Smooth muscle cell of bladder (primary cell): ENCODE data around the gene KRT14. TPM values are rescaled to one million over a fixed set of nuclear protein-coding genes. Genes with fewer than 3 reads are reported as not detected.

Experiments used
- total RNA-seq: library from RNA; depleted of rRNA; stranded (reverse); fragments of >200 nt; gene quantifications from 2 replicates; pipeline ENCODE4 v1.2.3, GENCODE V29; 2014

The KRT14 gene
- 0.14 and 0.18 TPM in 2 replicates for total RNA-seq

DNA sequence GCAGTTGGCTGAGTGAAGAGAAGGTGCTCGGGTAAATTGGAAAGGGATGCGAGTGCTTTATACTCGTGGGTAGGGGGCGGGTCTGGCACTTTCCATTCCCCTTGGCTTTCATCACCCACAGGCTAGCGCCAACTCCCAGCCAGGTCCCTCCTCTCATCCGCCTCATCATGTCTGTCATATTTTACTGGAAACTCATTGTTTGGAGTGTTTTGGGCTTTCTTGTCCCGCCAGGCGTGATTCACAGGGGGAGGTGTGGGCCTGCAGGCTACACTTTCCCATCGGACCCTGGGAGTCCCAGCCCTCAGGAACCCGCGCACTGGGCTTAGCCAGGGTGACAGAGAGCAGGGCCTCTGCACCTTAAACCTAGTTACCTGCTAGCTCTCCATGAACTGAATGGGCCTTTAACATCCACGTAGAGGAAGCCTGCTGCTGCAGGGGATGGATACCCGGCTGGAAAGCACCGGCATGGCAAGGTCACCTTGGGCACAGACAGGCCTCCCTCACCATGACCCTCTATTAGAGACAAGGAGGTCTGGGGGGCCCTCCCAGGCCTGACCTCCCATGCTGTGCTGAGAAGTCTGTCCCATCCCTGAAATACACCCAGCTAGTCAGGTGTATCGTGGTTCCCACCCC, at the start of gene KRT14:
TSS of gene KRT14 (minus strand) at position 33 of the 633 bp plus-strand sequence. CDS start 61 bp downstream, outside the sequence.

DNA sequence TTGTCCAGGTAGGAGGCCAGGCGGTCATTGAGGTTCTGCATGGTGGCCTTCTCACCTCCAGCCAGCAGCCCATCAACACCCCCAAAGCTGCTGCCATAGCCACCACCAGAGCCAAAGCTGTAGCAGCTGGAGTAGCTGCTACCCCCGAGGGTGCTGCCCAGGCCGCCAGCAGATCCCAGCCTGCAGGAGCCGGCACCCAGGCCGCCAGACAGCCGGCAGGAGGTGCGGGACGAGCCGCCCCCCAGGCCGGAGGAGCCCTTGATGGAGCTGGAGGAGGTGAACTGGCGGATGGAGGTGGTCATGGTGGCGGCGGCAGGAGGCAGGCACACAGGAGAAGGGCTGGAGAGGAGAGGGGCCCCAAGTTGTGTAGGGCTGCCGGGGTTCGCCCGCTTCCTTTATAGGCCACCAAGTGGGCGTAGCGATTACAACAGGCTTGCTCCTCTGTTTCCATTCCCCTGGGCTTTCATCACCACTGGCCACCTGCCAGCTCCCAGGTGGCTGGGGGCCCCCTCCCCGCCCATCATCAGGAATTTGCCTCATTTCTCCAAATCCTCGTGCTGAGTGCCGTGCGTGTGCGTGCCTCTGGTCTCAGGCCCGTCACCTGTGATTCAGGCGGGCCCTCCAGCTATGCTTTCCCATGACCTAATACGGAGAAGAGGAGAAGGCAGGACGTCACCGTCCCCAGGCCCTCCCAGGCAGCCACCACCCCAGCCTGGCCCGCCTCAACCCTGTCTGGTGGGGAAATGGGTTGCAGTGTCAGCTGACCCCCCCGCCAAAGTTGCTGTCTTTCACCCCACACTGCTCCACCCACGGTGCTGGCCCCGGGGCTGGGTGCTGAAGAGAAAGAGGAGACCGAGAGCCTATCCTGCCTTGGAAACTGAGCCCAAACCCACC, 37.8 kb upstream of the KRT14 start, which contains the start of gene KRT17:
TSS of gene KRT17 (minus strand) at position 368 of the 894 bp plus-strand sequence. CDS start at position 302, 66 bp downstream.

DNA sequence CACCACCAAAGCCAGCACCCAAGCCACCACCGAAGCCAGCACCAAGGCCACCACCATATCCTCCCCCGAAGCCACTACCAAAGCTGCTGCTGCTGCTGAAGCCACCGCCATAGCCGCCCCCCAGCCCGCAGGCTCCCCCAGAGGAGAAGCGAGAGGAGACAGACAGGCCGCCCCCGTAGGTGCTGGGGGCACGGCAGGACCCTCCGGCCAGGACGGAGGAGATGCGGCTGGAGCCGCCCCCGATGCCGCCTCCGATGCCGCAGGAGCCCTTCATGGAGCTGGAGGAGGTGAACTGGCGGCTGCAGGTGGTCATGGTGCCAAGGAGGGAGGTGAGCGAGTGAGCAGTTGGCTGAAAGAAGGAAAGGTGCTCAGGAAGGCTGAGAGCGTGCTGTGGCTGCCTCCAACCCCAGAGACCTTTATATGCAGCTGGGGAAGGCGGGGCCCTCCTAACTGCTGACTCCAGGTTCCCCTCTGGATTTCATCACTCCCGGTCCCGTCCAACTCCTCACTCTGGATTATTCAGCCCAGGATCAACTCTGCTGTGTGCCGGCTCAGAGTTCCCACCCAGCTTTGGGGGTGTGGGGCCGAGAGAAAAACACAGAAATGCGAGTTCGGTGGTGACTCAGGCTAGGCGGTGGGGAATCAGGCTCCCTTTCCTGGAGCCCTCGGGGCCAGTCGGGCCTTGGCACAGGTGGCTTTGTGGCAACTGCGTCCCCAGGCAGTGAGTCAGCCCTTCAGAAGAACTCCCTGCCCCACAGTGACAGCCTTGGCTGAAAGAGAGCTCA, 25.9 kb upstream of the KRT14 start, which contains the start of gene KRT16:
TSS of gene KRT16 (minus strand) at position 392 of the 785 bp plus-strand sequence. CDS start at position 313, 79 bp downstream.

DNA sequence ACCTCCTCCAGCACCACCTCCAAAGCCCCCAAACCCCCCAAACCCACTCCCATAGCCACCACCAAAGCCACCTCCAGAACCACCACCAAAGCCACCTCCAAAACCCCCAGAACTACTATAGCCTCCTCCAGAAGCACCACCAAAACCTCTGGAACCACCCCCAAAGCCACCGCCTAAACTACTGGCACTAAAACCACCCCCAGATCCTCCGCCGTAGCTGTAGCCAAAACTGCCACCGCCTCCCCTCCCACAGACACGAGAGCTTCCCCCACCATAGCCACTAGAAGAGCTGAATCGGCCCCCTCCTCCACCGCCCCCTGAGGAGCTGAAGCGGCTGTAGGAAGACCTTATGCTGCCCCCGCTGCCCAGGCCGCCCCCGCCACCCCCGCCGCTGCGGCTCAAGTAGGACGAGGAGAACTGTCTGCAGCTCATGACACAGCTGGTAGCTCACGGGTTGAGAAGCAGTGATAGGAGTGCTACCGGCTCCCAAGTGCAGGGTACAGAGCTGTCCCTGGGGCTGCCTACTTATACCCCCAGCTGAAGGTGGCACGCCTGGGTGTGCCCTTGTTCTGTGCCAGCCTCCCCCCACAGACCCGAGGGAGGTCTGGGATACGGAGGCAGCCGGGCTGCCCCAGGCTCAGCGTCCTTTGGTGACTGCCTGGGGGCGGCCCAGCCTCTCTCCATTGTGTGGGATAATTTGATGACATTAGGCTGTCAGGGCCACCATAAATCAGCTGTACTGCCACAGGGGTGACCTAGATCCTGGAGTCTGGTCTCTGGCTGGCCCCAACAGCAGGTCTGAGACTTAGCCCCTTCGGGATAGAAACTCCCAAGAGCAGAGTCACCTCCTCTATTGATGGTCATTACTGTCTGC, 14.9 kb downstream of the KRT14 start, which contains the start of gene KRT9:
TSS of gene KRT9 (minus strand) at position 499 of the 874 bp plus-strand sequence. CDS start at position 432, 67 bp downstream.

Other genes with a start within 250 kb of the KRT14 start
- gene KRT33A, start 236.1 kb downstream of the KRT14 start, total RNA-seq, result not detected in 2 replicates
- 0.14 and 0.18 TPM in 2 replicates for gene KRT33B, start 217.1 kb downstream of the KRT14 start, total RNA-seq
- 1.00 and 1.3 TPM in 2 replicates for gene KRT34, start 204.6 kb downstream of the KRT14 start, total RNA-seq
- not detected in 2 replicates for gene KRT31, start 189.3 kb downstream of the KRT14 start, total RNA-seq
- not detected in 2 replicates for gene KRT37, start 162.3 kb downstream of the KRT14 start, total RNA-seq
- 0.09 and 0.14 TPM in 2 replicates for gene KRT38, start 145.9 kb downstream of the KRT14 start, total RNA-seq
- gene KRT32, start 119.5 kb downstream of the KRT14 start, total RNA-seq, result under 0.01 TPM in 1 of 2 replicates, not detected in the other
- not detected in 2 replicates for gene KRT35, start 105.7 kb downstream of the KRT14 start, total RNA-seq
- gene KRT36, start 97.0 kb downstream of the KRT14 start, total RNA-seq, result not detected in 2 replicates
- 0.28 and 0.65 TPM in 2 replicates for gene KRT13, start 81.3 kb downstream of the KRT14 start, total RNA-seq
- gene KRT15, start 68.0 kb downstream of the KRT14 start, total RNA-seq, result 0.43 and 0.74 TPM in 2 replicates
- 33.6 and 58.1 TPM in 2 replicates for gene KRT19, start 58.6 kb downstream of the KRT14 start, total RNA-seq
- not detected in 2 replicates for gene KRT9, start 14.8 kb downstream of the KRT14 start, total RNA-seq
- gene KRT16, start 25.9 kb upstream of the KRT14 start, total RNA-seq, result 0.28 and 0.37 TPM in 2 replicates
- gene KRT17, start 37.7 kb upstream of the KRT14 start, total RNA-seq, result 6.4 and 7.3 TPM in 2 replicates
- gene EIF1, start 102.0 kb upstream of the KRT14 start, total RNA-seq, result 90.0 and 97.9 TPM in 2 replicates
- gene GAST, start 125.4 kb upstream of the KRT14 start, total RNA-seq, result not detected in 2 replicates
- under 0.01 and 0.18 TPM in 2 replicates for gene HAP1, start 147.7 kb upstream of the KRT14 start, total RNA-seq
- 13.8 and 14.1 TPM in 2 replicates for gene JUP, start 199.8 kb upstream of the KRT14 start, total RNA-seq
- 86.2 and 106 TPM in 2 replicates for gene P3H4, start 225.1 kb upstream of the KRT14 start, total RNA-seq
- 293 and 454 TPM in 2 replicates for gene FKBP10, start 226.1 kb upstream of the KRT14 start, total RNA-seq
- 78.4 and 83.1 TPM in 2 replicates for gene NT5C3B, start 249.3 kb upstream of the KRT14 start, total RNA-seq